NCI-H2196 (cell line): ENCODE data around the gene SPNS2.

Experiments used
- DNase-seq: peaks from one replicate; lab custom pipeline; 2025; ENCODE audit not compliant: unreplicated experiment; lab: John Stamatoyannopoulos, UW

SPNS2 gene

DNA sequence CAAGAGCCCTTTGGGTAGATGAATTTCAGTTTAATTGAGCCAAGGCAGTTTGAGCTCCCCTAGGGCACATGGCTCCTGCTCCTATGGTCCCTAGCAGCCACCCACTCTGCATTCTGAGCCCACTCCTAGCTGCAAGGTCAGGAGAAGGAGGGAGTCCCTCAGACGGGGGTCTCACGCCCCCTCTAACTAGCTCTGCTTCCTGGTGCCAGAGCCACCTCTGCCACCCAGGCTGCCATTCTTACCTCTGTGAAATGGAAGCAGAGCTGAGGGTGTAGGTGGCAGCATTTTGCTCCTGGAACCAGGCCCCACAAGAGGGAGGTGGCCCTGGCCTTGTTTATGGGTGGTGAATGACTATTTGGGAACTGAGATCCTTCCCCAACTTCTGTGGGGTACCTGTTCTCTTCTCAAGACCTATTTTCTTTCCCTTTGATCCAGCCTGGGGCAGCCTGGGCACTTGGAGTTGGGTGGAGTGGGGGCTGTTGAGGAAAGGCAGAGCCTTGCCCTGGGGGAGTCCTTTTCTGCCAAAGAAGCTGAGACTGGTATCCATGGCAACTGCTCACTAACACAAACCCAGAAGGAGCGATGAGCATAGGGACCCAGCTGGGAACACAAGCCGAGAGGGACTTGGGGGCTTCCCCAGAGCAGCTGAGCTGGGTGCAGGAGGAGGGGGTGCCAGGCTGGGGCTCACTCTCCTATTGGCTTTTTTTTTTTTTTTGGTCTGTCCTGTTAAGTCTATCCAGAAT lies 4.8 kb downstream of the SPNS2 start:
- DNase-seq = no peak

DNA sequence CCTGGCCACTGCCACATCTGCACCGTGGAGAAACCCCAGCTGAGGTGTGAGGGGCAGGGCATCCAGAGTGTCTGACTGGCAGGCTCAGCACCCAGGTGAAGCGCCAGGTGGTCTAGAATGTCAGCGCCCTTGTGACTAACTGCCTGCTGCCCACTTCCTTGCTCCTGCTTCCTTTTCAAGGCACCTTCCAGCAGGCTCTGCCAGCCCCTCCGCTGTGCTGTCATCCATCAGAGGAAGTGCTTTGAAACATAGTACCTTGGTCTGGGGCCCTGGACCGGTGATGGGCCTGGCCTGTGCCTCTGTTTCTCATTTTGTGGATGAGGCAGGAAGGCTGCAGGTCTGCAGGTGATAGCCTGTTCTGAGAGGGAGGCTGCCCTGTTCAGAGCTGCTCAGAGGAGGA lies 5.5 kb downstream of the SPNS2 start:
- no peak for DNase-seq

DNA sequence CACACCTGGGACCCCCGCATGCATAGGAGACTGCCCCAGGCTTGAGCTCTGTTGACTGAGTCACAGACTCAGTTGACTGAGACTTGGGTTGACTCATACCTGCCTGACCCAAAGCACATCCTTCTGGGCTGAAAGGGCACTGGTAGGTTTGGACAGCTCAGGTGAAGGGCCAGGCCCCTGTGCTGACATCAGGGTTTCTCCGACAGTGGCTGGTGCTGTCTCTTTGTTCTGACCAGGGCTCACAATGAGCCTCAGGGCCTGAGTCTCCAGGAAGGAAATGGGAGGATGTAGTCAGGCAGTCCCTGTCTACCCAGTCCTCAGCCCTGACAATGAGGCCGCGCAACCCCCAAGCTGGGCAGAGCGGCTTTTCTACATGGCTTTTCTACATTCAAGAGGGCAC lies 6.5 kb downstream of the SPNS2 start:
- DNase-seq = no peak

DNA sequence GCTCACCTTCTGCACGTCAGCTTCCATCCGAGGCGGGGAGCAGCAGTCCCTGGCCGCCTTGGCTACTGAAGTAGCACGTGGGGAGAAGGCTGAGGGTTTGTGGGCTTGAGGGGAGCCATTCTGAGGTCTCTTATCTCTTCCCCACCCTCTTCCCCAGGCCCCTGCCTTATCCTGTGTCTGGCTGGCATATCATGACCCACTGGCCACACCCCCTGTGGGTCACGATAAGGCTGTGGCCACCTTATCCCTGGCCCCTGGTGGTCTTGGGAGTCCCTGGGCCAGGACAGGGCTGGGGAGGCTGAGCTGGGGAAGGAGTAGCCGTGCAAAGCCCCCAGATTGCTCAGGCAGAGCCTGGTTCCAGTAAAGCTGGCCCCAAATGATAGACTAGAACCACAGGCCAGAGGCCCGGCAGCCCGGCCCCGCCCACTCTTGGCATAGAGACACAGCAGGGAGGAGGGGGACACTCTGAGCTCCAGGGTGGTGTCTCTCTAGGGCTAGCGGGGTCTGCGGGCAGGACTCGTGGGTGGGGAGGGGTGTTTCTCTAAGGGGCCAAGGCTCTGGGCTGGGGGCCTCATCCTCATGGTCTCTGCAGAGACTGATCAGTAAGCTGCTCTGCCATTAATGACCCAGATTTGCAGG lies 7.6 kb downstream of the SPNS2 start:
- no peak for DNase-seq

DNA sequence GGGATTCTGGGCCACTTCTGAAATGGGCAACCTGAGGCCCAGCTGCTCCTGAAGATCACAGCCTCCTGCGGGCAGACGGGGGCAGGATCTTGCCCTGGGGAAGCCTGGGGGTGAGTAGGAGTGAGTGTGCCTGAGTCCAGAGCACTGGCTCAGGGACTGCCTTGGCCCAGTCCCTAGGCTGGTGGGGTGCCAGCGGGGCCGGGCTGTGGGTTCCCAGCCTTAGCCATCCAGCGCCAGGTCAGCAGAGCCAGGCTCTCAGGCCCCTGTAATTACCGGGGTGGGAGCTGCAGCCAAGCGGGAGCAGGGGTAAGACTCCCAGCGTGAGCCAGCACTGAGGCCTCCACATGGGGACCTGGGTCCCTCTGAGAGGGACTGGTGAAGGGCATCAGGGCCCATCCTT lies 8.2 kb downstream of the SPNS2 start:
- no peak for DNase-seq

DNA sequence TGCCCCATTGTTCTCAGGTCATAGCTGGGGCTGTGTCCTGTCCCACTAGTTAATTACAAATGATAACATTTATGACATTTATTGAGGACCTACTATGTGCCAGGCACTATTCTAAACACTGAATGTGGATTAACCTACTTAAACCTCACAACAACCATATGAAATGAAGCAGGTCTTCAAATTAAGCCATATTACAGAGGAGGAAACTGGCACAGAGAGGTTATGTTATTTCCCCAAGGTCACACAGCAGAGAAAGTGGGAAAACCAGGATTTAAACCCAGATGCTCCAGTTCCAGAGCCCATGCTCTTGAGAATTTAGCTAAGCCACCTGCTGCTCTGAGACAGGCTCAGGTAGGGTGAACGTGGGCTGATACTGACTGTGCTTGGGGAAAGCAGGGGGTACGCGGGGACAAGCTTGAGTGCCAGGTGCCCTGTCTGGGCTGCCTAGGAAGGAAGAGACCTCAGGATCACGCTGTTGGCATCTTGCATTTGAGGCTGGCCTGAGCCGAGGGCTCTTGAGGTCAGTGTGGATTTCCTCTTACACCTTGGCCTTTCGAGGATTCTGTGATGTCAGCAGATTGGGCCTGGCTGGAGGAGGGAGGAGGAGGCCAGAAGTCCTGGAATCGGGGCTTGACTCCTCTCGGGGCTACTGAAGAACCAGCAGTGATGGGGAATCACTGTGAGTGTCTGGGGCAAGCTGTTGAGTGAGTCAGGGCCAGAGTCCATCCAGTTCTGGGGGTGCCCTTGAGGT lies 8.9 kb downstream of the SPNS2 start:
- no peak for DNase-seq

DNA sequence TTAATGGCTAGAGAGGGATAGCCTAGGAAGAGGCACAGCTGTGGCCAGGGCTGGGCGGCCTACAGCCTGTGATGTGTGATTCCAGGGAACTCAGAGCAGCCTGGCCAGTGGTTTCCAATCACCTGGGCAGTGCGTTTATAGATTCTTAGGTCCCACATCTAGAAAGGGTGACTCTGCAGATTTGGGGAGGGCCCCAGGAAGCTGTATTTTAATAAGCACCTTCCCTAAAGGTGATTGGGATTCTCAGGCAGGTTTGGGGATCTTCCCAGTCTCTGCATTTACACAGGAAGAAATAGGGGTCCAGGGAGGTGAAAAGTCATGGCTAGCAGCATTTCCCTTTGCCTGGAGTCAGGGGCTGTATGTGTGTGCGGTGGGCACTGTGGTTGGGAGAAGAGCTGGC lies 9.5 kb downstream of the SPNS2 start:
- no peak for DNase-seq

DNA sequence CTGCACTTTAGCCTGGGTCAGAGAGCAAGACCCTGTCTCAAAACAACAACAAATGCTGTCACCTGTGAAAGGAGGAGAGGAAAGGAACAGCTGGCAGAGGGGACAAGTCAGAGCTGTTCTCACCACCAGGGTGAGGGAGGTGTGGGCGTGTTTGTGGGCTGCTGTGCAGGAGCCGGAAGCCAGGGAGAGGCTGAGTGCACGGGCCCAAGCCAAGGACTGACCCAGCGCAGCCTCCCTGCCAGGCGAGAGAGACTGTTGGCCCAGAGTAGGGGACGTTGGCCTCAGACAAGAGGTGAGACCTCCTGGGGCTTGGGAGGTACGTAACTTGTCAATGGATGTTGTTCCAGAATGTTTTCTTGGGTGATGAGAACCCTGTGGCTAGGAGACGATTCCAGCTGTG lies 10.7 kb downstream of the SPNS2 start:
- DNase-seq = no peak

DNA sequence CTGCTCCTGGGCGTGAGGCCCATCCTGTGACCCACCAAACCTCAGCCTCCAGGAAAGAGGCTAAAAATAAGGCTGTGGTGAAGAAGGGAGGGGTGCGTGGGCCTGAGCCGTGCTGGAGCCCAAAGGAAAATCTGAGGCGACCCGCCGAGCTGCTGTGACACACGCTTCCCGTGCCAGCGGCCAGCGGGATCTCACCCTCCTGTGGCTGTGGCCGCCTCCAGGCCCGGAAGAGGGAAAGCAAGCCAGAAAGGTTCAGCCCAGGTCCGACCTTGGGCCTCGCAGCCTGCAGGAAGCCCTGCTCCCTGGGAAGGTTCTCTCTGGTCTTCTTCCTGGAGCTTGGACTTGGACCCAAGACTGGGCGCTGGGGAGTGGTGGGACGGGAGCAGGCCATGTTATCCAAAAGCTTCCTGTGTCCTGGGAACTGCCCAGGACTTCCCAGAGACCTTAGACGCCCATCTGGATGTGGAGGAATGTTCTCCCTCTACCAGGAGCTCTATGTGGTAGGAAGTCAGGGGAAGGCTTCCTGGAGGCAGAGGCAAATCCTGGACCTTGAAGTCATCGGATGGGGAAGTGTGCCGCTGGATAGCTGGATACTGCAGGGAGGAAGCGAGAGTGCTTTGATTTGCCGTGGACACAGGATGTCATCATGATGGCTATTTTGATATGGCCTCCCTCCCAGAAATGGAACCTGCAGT lies 11.4 kb downstream of the SPNS2 start:
- no peak for DNase-seq

DNA sequence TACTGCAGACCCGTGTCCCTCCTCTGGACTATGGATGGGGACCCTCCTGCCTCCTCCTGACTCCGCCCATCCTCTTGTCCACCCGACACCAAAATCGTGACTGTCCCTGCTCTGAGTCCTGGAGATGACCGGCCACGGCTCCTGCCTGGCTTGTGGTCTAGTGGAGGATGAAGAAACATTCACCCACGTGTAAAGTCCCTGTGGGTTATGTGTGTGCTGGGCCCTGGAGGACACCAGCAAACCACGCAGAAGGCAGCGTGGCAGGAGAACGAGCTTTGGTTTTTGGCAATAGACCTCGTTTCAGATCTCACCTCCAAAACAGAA lies 11.9 kb downstream of the SPNS2 start:
- no peak for DNase-seq

DNA sequence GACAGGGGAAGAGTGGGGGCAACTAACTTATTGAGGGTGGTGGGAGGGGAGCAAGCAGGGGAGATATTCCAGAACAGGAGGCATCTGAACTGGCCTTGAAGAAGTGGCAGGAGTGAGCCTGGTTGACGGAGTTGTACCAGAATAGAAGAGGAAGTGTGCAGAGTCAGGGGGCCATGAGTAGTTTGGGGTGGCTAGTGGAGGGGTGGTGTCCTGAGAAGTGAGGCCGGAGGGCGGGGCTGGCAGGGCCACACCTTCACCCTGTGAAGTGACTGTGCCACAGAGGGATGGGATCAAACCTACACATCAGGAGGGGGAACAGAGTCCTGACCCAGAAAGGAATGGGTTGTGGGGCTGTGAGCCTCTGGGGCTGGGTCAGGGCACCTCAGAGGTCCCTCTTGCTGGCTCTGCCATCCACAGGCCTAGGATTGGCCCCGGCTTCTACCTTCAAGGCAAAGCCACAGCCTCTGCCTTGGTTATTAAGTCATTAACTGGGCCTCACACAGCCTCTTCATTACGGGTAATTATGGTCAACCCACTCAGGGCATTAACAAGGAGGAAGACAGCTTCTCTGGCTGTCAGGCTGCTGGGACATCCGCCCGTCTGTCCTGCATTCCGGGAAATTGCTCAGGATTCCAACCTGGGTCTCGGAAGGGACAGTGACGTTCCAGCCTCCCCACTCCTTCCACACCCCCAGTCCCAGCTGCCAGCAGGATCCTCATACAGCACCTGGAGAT lies 12.7 kb downstream of the SPNS2 start:
- DNase-seq = no peak

DNA sequence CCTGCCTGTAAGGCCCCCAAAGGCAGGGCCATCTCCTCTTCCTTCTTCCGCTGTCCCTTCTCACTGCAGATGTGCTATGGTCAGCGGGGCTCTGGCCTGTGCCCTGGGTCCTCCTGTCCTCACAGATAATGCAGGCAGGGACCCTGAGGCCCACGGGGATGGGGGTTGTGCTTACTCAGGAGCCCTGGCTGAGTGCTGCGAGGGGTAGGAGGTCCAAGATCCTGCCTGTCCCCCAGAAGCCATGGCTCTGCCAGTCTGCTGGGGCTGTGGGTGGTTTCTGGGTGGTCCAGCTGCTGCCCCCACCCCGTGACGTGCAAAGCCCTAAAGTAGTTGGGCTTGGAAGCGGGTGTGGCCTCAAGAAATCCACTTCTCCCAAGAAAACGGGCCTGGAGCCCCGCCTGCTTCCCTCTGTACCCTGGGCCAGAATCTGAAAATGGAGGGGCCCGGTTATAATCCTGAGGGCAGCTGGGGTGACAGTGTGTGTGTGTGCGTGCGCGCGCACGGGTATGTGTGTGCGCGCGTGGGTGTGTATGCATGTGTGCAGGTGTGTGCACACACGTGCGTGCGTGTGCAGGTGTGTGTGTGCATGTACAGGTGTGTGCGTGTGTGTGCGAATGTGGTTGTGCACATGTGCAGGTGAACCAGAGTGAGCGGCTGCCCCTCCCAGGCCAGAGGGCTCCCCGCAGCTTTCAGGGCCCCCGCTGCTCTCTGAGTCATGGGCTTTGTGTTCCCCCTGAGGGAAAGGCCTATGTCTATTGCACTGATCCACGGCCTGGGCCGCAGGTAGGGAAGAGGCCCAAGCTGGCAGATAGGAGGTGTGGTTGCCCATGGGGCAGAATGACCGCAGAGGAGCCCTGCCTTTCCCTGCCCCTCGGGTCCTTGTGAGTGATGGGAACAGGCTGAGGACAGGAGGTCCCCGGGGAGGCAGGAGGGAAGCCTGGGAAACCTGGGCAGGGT lies 13.8 kb downstream of the SPNS2 start:
- DNase-seq = no peak

DNA sequence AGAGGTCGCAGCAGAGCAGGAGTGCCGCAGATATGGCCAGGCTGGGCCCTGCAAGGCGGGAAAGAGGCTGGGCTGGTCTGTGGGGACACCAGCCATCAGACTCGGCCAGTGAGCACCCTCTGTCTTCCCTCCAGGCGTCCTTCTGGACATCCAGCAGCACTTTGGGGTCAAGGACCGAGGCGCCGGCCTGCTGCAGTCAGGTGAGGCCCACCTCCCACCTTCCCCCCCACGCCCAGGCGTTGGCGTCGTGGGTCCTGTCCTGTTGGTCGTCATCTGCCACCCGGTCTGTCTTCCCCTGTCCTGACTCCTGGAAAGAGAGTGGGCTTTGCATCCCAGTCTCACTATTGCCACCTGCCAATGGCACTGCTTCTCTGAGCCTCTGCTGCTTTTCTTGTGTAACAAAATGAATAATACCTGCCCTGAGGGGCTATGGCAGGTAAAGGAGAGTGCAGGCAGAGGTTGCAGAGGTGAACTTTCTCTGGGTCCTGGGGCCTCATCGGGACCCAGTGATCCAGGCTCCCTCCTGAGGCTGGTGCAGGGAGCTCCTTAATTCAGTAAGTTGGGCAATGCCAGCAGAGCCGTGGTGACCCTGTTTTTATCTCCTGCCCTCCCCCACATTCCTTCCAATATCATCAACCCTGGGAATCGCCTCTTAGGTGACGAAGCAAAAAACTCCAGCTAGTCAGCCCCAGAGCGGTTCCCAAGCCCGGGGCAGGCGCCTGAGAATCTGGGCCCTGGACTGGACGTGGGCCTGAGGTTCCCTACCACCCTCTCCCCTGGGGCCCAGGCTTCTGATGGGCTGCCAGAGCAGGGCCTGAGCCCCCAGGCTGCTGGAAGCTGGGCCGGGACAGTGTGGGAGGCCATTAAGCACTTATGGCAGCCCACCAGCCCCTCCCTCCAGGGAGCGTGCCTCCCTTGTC lies 14.7 kb downstream of the SPNS2 start:
- DNase-seq = no peak

DNA sequence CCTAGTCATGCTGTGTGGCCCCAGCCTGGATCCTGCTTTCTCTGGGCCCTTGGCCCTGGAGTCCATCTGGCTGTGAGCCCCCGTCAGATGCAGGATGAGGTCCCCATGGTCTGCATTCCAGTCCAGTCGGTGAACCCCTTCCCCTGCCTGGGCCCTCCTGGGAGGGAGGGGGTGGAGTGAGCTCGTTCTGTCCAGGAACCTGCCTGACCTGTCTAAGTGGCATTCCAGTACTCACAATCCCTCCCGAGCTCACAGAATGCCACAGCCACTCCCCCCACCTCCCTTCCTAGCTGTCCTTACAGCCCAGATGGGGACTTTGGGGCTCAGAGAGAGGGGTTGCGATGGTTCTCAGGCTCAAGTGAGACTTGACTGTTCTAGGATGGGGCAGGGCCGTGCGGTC lies 15.5 kb downstream of the SPNS2 start:
- DNase-seq = no peak

DNA sequence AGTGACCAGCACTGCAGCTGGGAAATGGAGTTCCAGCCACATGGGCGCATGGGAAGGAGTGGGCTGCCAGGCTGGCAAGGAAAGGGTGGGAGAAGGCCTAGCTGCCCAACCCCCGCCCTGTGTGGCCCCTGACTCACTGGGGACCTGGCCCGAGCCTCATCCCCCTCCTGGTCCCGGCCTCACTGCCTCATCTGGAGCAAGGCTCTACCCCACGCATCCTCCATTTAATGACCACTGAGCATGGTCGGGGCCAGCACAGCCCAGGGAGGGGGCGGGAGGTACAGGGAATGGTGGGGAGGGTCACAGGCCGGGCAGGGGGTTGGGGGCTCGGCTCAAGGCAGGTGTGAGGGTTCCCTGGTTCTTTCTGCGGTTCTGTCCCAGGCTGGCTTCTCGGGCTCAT lies 16.1 kb downstream of the SPNS2 start:
- no peak for DNase-seq

DNA sequence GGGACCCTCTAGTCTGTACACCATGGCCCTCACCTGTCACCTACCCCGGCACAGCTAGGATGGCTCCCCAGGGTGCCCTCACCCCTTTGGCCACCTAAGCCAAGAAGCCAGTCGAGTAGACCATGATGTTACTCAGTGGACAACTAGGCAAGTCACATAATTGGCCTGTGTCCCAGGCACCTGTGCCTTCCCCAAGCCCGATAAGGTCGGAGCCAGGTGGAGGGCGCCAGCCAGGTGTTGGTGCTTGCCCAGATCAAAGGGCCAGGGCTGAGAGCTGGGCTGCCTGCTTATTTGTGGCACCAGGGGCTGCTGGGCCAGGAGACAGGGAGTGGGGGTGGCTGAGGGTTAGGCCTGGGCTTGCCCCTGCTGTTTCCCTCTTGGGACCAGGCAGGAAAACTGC lies 16.8 kb downstream of the SPNS2 start:
- peak; percentile 27 for DNase-seq

DNA sequence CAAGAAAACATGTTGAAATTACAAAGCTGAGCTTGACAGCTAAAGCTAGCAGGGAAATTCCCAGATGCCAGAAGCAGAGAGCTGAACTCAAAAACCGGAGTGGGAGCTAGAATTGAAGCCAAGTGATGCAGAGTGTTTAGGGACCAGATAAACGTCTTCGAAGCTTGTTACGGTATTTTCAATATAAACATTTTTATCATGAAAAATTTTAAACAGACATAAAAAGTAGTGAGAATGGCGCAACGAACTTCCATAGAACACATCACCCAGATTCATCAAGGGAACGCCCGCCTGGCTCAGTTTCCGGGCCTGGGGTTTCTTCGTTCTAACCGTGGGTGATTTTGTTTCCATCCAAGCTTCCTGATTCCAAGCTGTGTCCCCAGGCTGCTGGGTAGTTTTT lies 18.1 kb downstream of the SPNS2 start:
- no peak for DNase-seq

DNA sequence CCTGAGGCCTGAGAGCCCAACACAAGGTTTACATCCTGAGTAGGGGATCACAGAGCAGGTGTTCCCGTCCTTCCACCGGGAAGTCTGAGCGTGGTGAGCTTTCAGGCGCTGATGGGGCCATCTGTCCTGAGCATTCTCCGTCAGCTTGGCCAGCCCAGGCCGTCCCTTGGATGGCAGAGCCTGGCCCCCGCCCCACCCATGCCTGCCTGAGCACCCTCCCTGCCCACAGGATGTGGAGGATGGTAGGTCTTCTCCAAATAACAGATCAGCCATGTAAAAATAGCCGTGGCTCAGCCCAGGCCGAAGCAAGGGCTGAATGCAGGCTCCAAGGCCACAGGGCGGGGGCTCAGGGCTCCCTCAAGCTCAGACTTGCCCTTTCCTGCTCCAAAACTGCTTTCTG lies 20.2 kb downstream of the SPNS2 start:
- no peak for DNase-seq

DNA sequence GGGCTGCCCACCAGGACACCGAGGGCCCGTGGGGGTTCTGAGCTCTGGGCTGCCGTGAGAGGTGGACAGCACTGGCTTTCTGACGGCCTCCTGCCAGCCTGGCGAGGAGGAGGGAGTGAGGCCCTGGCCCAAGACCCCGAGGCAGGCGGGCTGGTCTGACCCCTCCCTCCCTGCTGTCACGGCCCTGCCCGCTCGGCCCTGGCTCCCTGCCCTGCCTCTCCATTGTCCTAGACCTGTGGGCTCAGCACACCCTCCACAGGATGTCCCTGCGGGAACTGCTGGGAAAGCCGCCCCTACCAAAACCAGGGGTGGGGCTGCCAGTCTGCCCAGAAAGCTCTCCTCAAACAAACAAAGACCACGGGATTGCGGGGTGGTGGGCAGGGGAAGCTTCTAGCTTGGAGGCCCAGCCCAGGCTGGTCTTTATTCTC lies 20.7 kb downstream of the SPNS2 start:
- no peak for DNase-seq
